RWPE2 (cell line): ENCODE results near the gene GCKR.

Source experiments
- ATAC-seq: fragments of 200-7000 bp; cut with Tn5 transposase; 3 replicates; pipeline ENCODE4 v1.9.1; 2021; ENCODE audit warnings: low read depth
- DNase-seq: peaks from one replicate; pipeline ENCODE4 v3.0.0-alpha.2; 2020; ENCODE audit warnings: low spot score
- H3K27ac ChIP-seq: fragments of 450-650 bp; 2 replicates; pipeline ENCODE4 v1.5.1; 2017; ENCODE audit warnings: mild to moderate bottlenecking; ENCODE audit not compliant: poor library complexity, severe bottlenecking
- H3K27me3 ChIP-seq: fragments of 250-450 bp; sonication (Bioruptor Pico); 2 replicates; pipeline ENCODE4 v1.5.1; 2021; ENCODE audit warnings: mild to moderate bottlenecking, moderate library complexity; ENCODE audit not compliant: insufficient read depth, poor library complexity, severe bottlenecking
- H3K36me3 ChIP-seq: fragments of 250-450 bp; sonication (Bioruptor Pico); 2 replicates; pipeline ENCODE4 v1.5.1; 2020; ENCODE audit warnings: low read depth, mild to moderate bottlenecking, moderate library complexity
- H3K4me1 ChIP-seq: fragments of 250-450 bp; sonication (Bioruptor Pico); 2 replicates; pipeline ENCODE4 v1.5.1; 2021; ENCODE audit warnings: mild to moderate bottlenecking, moderate library complexity; ENCODE audit not compliant: insufficient read depth, poor library complexity, severe bottlenecking
- H3K4me3 ChIP-seq: fragments of 250-450 bp; sonication (Bioruptor Pico); 2 replicates; pipeline ENCODE4 v1.5.1; 2021; ENCODE audit warnings: mild to moderate bottlenecking, moderate library complexity; ENCODE audit not compliant: severe bottlenecking
- H3K9me3 ChIP-seq: fragments of 250-450 bp; sonication (Bioruptor Pico); 2 replicates; pipeline ENCODE4 v1.5.1; 2021; ENCODE audit warnings: mild to moderate bottlenecking, moderate library complexity; ENCODE audit not compliant: severe bottlenecking
- CTCF ChIP-seq: fragments of 450-650 bp; IDR thresholded peaks from one replicate; pipeline ENCODE4 v1.5.1; 2017; ENCODE audit warnings: mild to moderate bottlenecking, moderate library complexity; ENCODE audit not compliant: poor library complexity, severe bottlenecking

Gene GCKR

GRCh38 chr2:27572439-27572838 is 75.8 kb downstream of the GCKR start:
- DNase-seq (no peak), ATAC-seq (no peak)
- TF ChIP-seq CTCF: no peak
- Histone ChIP-seq H3K27me3 (no peaks in the 10 kb centered on the region), H3K36me3 (no peaks in the 10 kb centered on the region), H3K9me3 (peaks cover 4% of the 10 kb centered on the region), H3K4me1 (no peaks in the 10 kb centered on the region), H3K4me3 (no peak overlapping the region), H3K27ac (no peak overlapping the region)

- H3K27ac ChIP-seq: no peak overlapping the region
- no peak for TF ChIP-seq CTCF
- no peak for DNase-seq
- no peaks in the 10 kb centered on the region for H3K4me1 ChIP-seq
- no peaks in the 10 kb centered on the region for H3K27me3 ChIP-seq
- no peaks in the 10 kb centered on the region for H3K36me3 ChIP-seq
- ATAC-seq: no peak
- peaks cover 4% of the 10 kb centered on the region for H3K9me3 ChIP-seq
- no peak overlapping the region for H3K4me3 ChIP-seq
Measured at GRCh38 chr2:27572998-27573429, 76.4 kb downstream of the GCKR start.
